ENCODE data around the gene ZNF750.

The ZNF750 gene

DNA sequence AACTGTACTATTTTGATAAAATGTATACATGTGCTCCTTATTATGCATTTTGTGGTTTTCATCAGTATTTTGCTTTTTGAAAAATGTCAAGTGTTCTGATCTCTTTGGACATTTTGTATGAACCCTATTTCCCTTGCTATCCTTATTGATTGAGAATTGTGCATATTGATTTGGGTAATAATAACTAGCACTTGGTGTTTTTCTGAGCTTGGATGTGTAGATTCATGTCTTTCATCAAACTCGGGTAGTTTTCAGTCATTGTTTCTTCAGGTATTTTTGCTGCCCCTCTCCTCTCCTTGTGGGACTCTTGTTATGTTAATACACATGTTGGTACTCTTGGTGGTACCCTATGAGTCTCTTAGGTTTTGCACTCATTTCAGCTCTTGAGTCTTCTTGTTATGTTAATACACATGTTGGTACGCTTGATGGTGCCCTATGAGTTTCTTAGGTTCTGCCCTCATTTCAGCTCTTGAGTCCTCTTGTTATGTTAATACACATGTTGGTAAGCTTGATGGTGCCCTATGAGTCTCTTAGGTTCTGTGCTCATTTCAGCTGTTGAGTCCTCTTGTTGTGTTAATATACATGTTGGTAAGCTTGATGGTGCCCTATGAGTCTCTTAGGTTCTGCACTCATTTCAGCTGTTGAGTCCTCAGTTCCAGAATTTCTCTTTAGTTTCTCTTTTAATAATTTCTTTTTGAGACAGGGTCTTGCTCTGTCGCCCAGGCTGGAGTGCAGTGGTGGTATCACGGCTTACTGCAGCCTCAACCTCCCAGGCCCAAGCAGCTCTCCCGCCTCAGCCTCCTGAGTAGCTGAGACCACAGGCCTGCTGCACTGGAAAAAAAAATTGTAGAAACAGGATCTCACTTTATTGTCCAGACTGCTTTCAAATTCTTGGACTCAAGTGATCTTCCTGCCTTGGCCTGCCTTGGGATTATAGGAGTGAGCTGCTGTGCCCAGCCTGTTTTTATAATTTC, 19.3 kb downstream of the ZNF750 start:
- Histone ChIP-seq H3K36me3 (replicated peaks; ENCODE audit: low read depth, low read length) (peaks cover 5% of the 10 kb centered on the region), H3K27ac (ENCODE audit: low read length) (no peak overlapping the region), H2AFZ (ENCODE audit: low read depth, low read length) (no peak overlapping the region), H3K4me1 (ENCODE audit: low read length) (peaks cover 11% of the 10 kb centered on the region), H3K4me2 (ENCODE audit: low read length) (no peak overlapping the region), H4K20me1 (ENCODE audit: insufficient read depth, low read length) (peaks cover 5% of the 10 kb centered on the region; the same call in 1 of the 2 replicates), H3K79me2 (ENCODE audit: low read length) (no peaks in the 10 kb centered on the region), H3K9me3 (ENCODE audit: insufficient read depth, low read length) (no peaks in the 10 kb centered on the region), H3K4me3 (ENCODE audit: low read length) (no peak overlapping the region), H3K9ac (ENCODE audit: low read length) (no peak overlapping the region), H3K27me3 (ENCODE audit: low read depth, low read length) (no peaks in the 10 kb centered on the region)
- no peak for TF ChIP-seq CTCF (IDR thresholded peaks at IDR 0.05; ENCODE audit: low read depth, low read length)
- TF ChIP-seq EZH2phosphoT487 (IDR thresholded peaks at IDR 0.05; ENCODE audit: low read depth) = no peak

GRCh38 chr17:82817947-82818346, 21.9 kb downstream of the ZNF750 start:
- H3K4me1 ChIP-seq (ENCODE audit: low read length) = peaks cover 11% of the 10 kb centered on the region
- no peak overlapping the region for H3K9ac ChIP-seq (ENCODE audit: low read length)
- peaks cover 5% of the 10 kb centered on the region; the same call in 1 of the 2 replicates for H4K20me1 ChIP-seq (ENCODE audit: insufficient read depth, low read length)
- TF ChIP-seq CTCF (IDR thresholded peaks at IDR 0.05; ENCODE audit: low read depth, low read length) (no peak), EZH2phosphoT487 (IDR thresholded peaks at IDR 0.05; ENCODE audit: low read depth) (no peak)
- H3K27ac ChIP-seq (ENCODE audit: low read length) = no peak overlapping the region
- H3K36me3 ChIP-seq (replicated peaks; ENCODE audit: low read depth, low read length) = peaks cover 5% of the 10 kb centered on the region
- H3K9me3 ChIP-seq (ENCODE audit: insufficient read depth, low read length) = no peaks in the 10 kb centered on the region
- no peaks in the 10 kb centered on the region for H3K79me2 ChIP-seq (ENCODE audit: low read length)
- no peak overlapping the region for H2AFZ ChIP-seq (ENCODE audit: low read depth, low read length)
- H3K4me3 ChIP-seq (ENCODE audit: low read length) = no peak overlapping the region
- no peak overlapping the region for H3K4me2 ChIP-seq (ENCODE audit: low read length)
- no peaks in the 10 kb centered on the region for H3K27me3 ChIP-seq (ENCODE audit: low read depth, low read length)

DNA sequence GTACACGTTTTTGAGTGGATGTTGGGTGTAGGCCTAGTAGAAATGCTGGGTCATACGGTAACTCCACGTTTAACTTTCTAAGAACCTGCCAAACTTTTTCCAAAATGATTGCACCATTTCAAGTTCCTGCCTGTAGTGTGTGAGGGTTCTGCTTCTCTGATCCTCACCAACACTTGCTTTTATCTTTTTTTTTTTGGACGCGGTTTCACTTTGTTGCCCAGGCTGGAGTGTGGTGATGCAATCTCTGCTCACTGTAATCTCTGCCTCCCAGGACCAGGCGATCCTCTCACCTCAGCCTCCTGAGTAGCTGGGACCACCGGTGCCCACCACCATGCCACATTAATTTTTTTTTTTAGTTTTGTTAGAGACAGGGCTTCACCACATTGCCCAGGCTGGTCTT, 23.5 kb downstream of the ZNF750 start:
- no peak overlapping the region for H3K27ac ChIP-seq (ENCODE audit: low read length)
- no peaks in the 10 kb centered on the region for H3K27me3 ChIP-seq (ENCODE audit: low read depth, low read length)
- no peak overlapping the region for H3K4me2 ChIP-seq (ENCODE audit: low read length)
- peaks cover 11% of the 10 kb centered on the region for H3K4me1 ChIP-seq (ENCODE audit: low read length)
- H3K4me3 ChIP-seq (ENCODE audit: low read length) = no peak overlapping the region
- H3K9me3 ChIP-seq (ENCODE audit: insufficient read depth, low read length) = no peaks in the 10 kb centered on the region
- no peak overlapping the region for H3K9ac ChIP-seq (ENCODE audit: low read length)
- no peak overlapping the region for H2AFZ ChIP-seq (ENCODE audit: low read depth, low read length)
- peaks cover 5% of the 10 kb centered on the region; the same call in 1 of the 2 replicates for H4K20me1 ChIP-seq (ENCODE audit: insufficient read depth, low read length)
- TF ChIP-seq CTCF (IDR thresholded peaks at IDR 0.05; ENCODE audit: low read depth, low read length) (no peak), EZH2phosphoT487 (IDR thresholded peaks at IDR 0.05; ENCODE audit: low read depth) (no peak)
- H3K79me2 ChIP-seq (ENCODE audit: low read length) = no peaks in the 10 kb centered on the region
- H3K36me3 ChIP-seq (replicated peaks; ENCODE audit: low read depth, low read length) = peaks cover 5% of the 10 kb centered on the region

GRCh38 chr17:82815790-82816305, 24.0 kb downstream of the ZNF750 start:
- peaks cover 11% of the 10 kb centered on the region for H3K4me1 ChIP-seq (ENCODE audit: low read length)
- TF ChIP-seq EZH2phosphoT487 (IDR thresholded peaks at IDR 0.05; ENCODE audit: low read depth) = no peak
- no peak for TF ChIP-seq CTCF (IDR thresholded peaks at IDR 0.05; ENCODE audit: low read depth, low read length)
- H3K27ac ChIP-seq (ENCODE audit: low read length) = no peak overlapping the region
- no peak overlapping the region for H3K4me3 ChIP-seq (ENCODE audit: low read length)
- H3K9ac ChIP-seq (ENCODE audit: low read length) = no peak overlapping the region
- H4K20me1 ChIP-seq (ENCODE audit: insufficient read depth, low read length) = peaks cover 5% of the 10 kb centered on the region; the same call in 1 of the 2 replicates
- H3K27me3 ChIP-seq (ENCODE audit: low read depth, low read length) = no peaks in the 10 kb centered on the region
- no peaks in the 10 kb centered on the region for H3K79me2 ChIP-seq (ENCODE audit: low read length)
- H2AFZ ChIP-seq (ENCODE audit: low read depth, low read length) = no peak overlapping the region
- no peak overlapping the region for H3K4me2 ChIP-seq (ENCODE audit: low read length)
- no peaks in the 10 kb centered on the region for H3K9me3 ChIP-seq (ENCODE audit: insufficient read depth, low read length)
- H3K36me3 ChIP-seq (replicated peaks; ENCODE audit: low read depth, low read length) = peaks cover 5% of the 10 kb centered on the region
